GM18858 (cell line): ENCODE measurements around the gene TEDC1.
"Not testable (repeated sequence)": the region's sequence is repeated elsewhere in the genome, so short reads cannot be mapped to it uniquely, and the experiment has no call there.

Experiments
- ATAC-seq: cut with Tn5 transposase; IDR thresholded peaks from one replicate; pipeline ENCODE4 v1.9.1; 2021; ENCODE audit not compliant: unreplicated experiment

Gene TEDC1

GRCh38 chr14:105536051-105536450 lies 45.0 kb downstream of the TEDC1 start:
- ATAC-seq, result no peak

DNA sequence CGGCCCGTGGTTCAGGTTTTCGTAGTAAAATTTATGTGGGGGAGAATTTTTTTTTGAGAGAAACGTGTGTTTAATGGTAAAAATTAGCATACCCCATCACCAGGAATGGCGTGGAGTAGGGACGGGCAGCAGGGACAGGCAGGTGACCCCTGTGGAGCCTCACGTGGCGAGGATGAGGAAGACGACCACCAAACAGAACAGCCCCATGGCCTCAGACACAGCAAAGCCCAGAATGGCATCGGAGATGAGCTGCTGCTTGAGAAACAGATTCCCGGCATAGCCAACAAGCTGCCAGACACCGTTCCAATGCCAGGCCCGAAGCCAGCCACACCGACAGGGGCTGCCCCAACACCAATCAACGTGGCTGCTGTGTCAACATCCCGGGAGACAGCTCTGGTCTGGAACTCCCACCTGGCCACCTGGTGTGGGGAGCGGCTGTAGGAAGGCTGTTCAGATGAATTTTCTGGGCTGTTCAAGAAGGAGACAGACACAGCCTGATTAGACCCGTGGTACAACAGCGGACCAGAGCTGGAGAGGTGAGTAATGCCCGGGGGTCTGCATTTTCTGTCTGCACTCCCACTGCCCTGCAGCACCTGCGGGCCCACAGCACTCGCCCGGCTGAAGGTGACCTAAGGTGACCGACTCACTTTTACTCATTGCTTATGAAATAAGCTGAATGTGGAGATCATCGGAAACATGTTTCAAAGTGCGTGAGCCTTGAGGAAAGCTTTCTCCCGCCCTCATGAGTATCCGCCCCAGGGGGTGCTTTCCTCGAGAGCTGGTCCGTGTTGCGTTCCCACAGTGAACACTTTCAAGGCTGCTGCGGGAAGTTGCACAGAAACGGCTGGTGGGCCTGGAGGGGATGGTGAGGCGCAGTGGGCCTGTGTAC lies 45.9 kb downstream of the TEDC1 start:
- no peak for ATAC-seq

- no peak for ATAC-seq
These were observed 46.8 kb downstream of the TEDC1 start for GRCh38 chr14:105537580-105538474.

- no peak for ATAC-seq
These were observed 47.5 kb downstream of the TEDC1 start for GRCh38 chr14:105538481-105539049.

DNA sequence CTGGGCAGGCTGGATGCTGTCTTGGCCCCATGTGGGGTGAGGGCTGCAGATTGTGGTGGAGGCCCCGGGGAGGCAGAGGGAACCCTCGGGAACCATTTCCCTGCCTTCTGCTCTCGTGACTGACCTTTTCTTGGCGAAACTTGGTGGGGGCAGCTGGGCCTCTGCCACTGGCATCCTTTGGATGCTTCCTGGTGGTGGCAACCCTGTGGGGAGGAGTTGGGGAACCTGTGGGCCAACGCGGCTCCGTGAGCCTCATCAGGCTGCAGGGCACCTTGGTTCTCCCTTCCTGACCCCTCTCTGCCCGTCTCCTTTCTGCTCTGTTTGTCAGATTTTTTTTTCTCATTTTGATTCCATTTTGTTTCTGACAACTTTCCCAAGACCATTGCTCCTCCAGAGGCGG lies 49.8 kb downstream of the TEDC1 start:
- no peak for ATAC-seq

GRCh38 chr14:105541218-105541875 lies 50.3 kb downstream of the TEDC1 start:
- no peak for ATAC-seq

- not testable (repeated sequence) for ATAC-seq
These were observed 54.6 kb downstream of the TEDC1 start for GRCh38 chr14:105545676-105546075.

DNA sequence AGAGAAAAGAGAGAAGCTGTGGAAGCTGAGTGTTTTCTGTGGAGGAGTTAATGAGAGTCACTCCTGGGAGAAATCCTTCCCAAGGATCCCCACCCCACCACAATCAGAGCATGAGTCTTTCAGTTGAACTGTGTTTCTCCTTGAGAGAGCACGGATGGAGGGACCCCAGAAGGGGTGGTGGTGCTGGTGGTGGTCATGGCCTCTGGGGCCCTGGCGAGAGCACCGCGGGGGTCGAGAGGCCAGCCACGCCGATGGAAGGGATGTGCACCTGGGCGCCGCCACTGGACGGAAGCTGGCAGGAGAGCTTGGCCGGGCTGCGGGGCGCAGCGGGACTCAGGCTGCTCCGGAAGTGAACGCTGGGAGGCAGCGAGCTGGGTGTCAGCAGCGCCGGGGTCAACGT lies 55.4 kb downstream of the TEDC1 start:
- ATAC-seq, result not testable (repeated sequence)

DNA sequence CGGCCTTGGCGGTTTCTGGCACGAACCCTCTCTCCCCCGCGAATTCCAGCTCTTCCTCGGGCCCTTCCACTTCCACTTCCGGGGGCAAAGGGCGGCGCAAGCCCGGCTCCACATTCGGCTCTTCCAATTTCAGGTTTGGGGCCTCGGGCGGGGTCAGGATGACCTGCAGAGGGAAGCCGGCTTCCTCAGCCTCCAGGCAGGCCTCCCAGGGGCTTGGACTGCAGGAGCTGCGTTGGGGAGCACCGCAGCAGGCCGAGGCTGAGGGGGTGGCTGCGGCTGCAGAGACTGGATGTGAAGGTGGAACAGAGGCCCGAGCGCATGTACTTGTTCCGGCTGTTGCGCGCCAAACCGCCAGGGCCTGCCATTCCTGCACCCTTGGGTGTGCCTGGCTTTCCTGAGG lies 56.0 kb downstream of the TEDC1 start:
- ATAC-seq, result not testable (repeated sequence)

GRCh38 chr14:105547741-105548169 lies 56.7 kb downstream of the TEDC1 start:
- no peak for ATAC-seq
